ENCODE results near the gene MAZ.

Gene MAZ

GRCh38 chr16:29857133-29857760, 50.9 kb downstream of the MAZ start:
- no peak for DNase-seq (ENCODE audit: low read depth)

- DNase-seq (ENCODE audit: low read depth): no peak
Observed at GRCh38 chr16:29858149-29858849, 52.0 kb downstream of the MAZ start.

DNA sequence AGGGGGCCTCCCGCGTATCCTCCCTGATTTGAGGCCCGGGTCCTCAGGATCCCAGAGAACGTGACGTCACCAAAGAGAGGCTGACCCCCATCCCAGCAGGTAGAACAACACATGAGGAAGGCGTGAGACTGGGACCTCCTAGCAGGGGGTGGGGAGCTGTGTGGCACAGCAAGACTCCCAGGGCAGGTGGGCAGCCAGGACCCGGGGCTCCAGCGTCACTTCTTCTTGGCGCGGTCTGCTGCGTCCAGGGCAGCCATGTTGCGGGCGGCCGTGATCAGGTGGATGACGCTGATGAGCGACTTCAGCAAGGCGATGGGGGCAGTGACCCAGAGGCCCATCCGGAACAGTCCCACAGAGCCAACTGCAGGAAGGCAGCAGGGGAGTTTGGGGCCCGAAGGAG, 52.6 kb downstream of the MAZ start:
- no peak for DNase-seq (ENCODE audit: low read depth)

- no peak for DNase-seq (ENCODE audit: low read depth)
Observed at GRCh38 chr16:29860218-29860617, 53.9 kb downstream of the MAZ start.

All from T follicular helper cell (primary cell).